ENCODE data around the gene MED20. TPM values are rescaled to one million over a fixed set of nuclear protein-coding genes. Genes with fewer than 3 reads are reported as not detected.

The MED20 gene
- total and polyA plus RNA-seq, 2 of the 8 experiments (the other 6 are each of a cell fraction or from before 2014, with no cell fraction given): 38.7 to 51.8 TPM

DNA sequence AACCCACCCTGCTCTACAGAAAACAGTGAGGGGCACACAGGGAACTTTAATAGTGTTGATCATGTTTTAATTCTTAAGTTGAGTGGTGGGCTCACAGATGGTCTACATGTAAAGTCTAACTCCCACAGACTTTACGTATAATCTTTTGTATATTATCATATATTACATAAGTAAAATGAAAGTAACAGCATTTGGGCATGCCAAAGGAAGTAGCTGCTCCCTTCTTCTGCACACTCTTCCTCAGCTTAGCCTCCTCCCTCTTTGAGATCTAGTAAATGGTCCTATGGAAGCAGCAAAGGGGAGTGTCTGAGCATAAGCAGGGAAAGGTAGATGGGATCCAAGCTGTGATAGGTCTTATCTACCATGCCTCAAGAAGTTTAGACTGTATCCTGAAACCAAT is 11.2 kb downstream of the MED20 start:
- Histone ChIP-seq H3K27ac (ENCODE audit: low read depth, low read length) (no peak overlapping the region), H3K79me1 (ENCODE audit: low read depth, low read length) (peaks cover 3% of the 10 kb centered on the region), H3K4me1 (replicated peaks in 1 of 4; ENCODE audit: control insufficient read depth in 3 of 4, insufficient read depth in 4 of 4, low read length in 3 of 4) (no peaks in the 10 kb centered on the region), H2BK15ac (ENCODE audit: low read length) (no peak overlapping the region), H3K9me3 (ENCODE audit: insufficient read depth in 2 of 2, low read depth in 1 of 2, low read length in 1 of 2) (no peaks in the 10 kb centered on the region), H2AK5ac (ENCODE audit: low read depth, low read length) (no peak overlapping the region), H4K91ac (replicated peaks; ENCODE audit: insufficient read length, low read length) (no peak overlapping the region), H2BK5ac (ENCODE audit: low read depth, low read length) (no peak overlapping the region), H3K56ac (replicated peaks; ENCODE audit: insufficient read length, low read depth, low read length) (no peak overlapping the region), H4K5ac (ENCODE audit: insufficient read length, low read depth, low read length) (no peak overlapping the region), H3K23me2 (ENCODE audit: low read depth, low read length) (no peaks in the 10 kb centered on the region), H3K14ac (ENCODE audit: insufficient read length) (no peak overlapping the region), H2AFZ (ENCODE audit: low read length) (no peak overlapping the region), H2BK20ac (ENCODE audit: low read length) (no peak overlapping the region), H3K36me3 (ENCODE audit: control insufficient read depth in 2 of 4, insufficient read depth in 4 of 4, low read length in 3 of 4) (peaks cover 13 to 36% (median 28%) of the 10 kb centered on the region in 4 experiments), H4K20me1 (replicated peaks in 1 of 2; ENCODE audit: control insufficient read depth in 1 of 2, insufficient read depth in 2 of 2, low read length in 2 of 2) (peaks cover 0 to 3% of the 10 kb centered on the region in 2 experiments), H3K79me2 (ENCODE audit: control insufficient read depth in 1 of 2, insufficient read depth in 2 of 2, low read length in 2 of 2) (peaks cover 0 to 11% of the 10 kb centered on the region in 2 experiments; a peak in 1 of 4 replicates), H4K8ac (ENCODE audit: extremely low read depth, insufficient read depth, low read length) (no peak overlapping the region), H3K4me3 (ENCODE audit: extremely low read depth in 1 of 4, insufficient read depth in 2 of 4, low read depth in 3 of 4, low read length in 4 of 4) (no peak overlapping the region), H2BK12ac (ENCODE audit: low read depth, low read length) (no peak overlapping the region), H3K4me2 (ENCODE audit: insufficient read depth in 1 of 2, low read depth in 2 of 2, low read length in 2 of 2) (no peak overlapping the region), H3K9ac (replicated peaks in 1 of 4; ENCODE audit: extremely low read depth in 1 of 4, low read depth in 3 of 4, low read length in 3 of 4) (no peak overlapping the region), H3K23ac (ENCODE audit: insufficient read length) (no peak overlapping the region), H3K27me3 (replicated peaks in 1 of 4; ENCODE audit: control insufficient read depth in 3 of 4, extremely low read depth in 1 of 4, insufficient read depth in 3 of 4, low read length in 3 of 4) (no peaks in the 10 kb centered on the region), H2BK120ac (replicated peaks; ENCODE audit: low read depth, low read length) (no peak overlapping the region), H3K4ac (replicated peaks; ENCODE audit: insufficient read length, low read depth, low read length) (no peak overlapping the region), H3K18ac (ENCODE audit: extremely low read depth, low read length) (no peak overlapping the region)
- POLR2A ChIA-PET (ENCODE audit: partially characterized antibody): interaction anchor here (0.7 to 3.0 kb wide), 4 partner anchors 12 to 118 kb away, joined by 3 to 8 read pairs (median 7); partner anchors contain the start of genes BYSL and MED20
- DNase-seq (ENCODE audit: low read depth in 1 of 2, low spot score in 2 of 2) (no peak), FAIRE-seq (no peak)
- CTCF ChIA-PET (ENCODE audit: partially characterized antibody): interaction anchor here (0.9 to 1.7 kb wide), 2 partner anchors 12 to 133 kb away, joined by 3 to 9 read pairs; partner anchors contain the start of genes BYSL and MED20
- TF ChIP-seq CHD2 (IDR thresholded peaks at IDR 0.05; ENCODE audit: low read length) (no peak), JUND (IDR thresholded peaks at IDR 0.05; ENCODE audit: low read length) (no peak), CBX5 (IDR thresholded peaks at IDR 0.05; ENCODE audit: low read depth, low read length) (no peak), POLR2A (IDR thresholded peaks at IDR 0.05; ENCODE audit: control extremely low read depth in 1 of 2, low read depth in 2 of 2, low read length in 2 of 2) (no peak), SIRT6 (IDR thresholded peaks at IDR 0.05; ENCODE audit: low read length) (no peak)
- TF ChIP-seq, protein P1, sequence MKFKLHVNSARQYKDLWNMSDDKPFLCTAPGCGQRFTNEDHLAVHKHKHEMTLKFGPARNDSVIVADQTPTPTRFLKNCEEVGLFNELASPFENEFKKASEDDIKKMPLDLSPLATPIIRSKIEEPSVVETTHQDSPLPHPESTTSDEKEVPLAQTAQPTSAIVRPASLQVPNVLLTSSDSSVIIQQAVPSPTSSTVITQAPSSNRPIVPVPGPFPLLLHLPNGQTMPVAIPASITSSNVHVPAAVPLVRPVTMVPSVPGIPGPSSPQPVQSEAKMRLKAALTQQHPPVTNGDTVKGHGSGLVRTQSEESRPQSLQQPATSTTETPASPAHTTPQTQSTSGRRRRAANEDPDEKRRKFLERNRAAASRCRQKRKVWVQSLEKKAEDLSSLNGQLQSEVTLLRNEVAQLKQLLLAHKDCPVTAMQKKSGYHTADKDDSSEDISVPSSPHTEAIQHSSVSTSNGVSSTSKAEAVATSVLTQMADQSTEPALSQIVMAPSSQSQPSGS (IDR thresholded peaks at IDR 0.05; ENCODE audit: low read length): no peak
- WGBS, 2 experiments (ENCODE audit: extremely low coverage in 1 of 2, insufficient coverage in 1 of 2, insufficient read length in 1 of 2, insufficient replicate concordance in 2 of 2, low coverage in 1 of 2, low lambda C conversion rate in 2 of 2, missing lambda C conversion rate in 1 of 2): 93% methylated on average over 1 of the region's 1 CpG; no CpG with 5 or more reads in 1 of the 2 experiments
